CD4-positive, alpha-beta T cell (primary cell): ENCODE results near the gene ATP8A2. TPM values are rescaled to one million over a fixed set of nuclear protein-coding genes. Genes with fewer than 3 reads are reported as not detected.

ENCODE experiments used
- ATAC-seq: fragments of 200-7000 bp; cut with Tn5 transposase; one replicate; pipeline ENCODE4 v1.10.0; 2022; ENCODE audit warnings: mild to moderate bottlenecking; ENCODE audit not compliant: poor library complexity
- CTCF ChIA-PET: fragments of 350-600 bp; sonication (Branson Sonifier 250); formaldehyde crosslinking; loops from one replicate; lab custom pipeline; 2021; ENCODE audit warnings: antibody characterized with exemption, inconsistent platforms; lab: Charles Lee
- POLR2A ChIA-PET: fragments of 350-600 bp; sonication (Branson Sonifier 250); formaldehyde crosslinking; loops from one replicate; lab custom pipeline; 2021; ENCODE audit warnings: antibody characterized with exemption, inconsistent platforms; lab: Charles Lee
- DNase-seq, 14 experiments: peaks; one replicate each; pipeline ENCODE4 v3.0.0-alpha.2; 2013 to 2020; ENCODE audit warnings: mixed read lengths in 2 of 14
- H3K27ac ChIP-seq, 2 donors: one replicate each; pipeline versions ENCODE4 v1.5.1 to v1.7.0; 2013; ENCODE audit warnings: low read length in 2 of 2, low read depth in 1 of 2, mild to moderate bottlenecking in 1 of 2
- H3K27me3 ChIP-seq, 2 experiments: 1 replicate in 1 of 2; 2 replicates in 1 of 2; pipeline versions ENCODE4 v1.6.1 to v1.7.0; 2013; ENCODE audit warnings: low read length in 2 of 2, control low read depth in 1 of 2, mild to moderate bottlenecking in 1 of 2, moderate library complexity in 1 of 2; ENCODE audit not compliant: insufficient read depth in 2 of 2, control insufficient read depth in 1 of 2
- H3K36me3 ChIP-seq: one replicate; pipeline ENCODE4 v1.6.1; 2013; ENCODE audit warnings: low read length, control low read depth; ENCODE audit not compliant: insufficient read depth
- H3K4me1 ChIP-seq: one replicate; pipeline ENCODE4 v1.6.1; 2013; ENCODE audit warnings: low read length, control low read depth; ENCODE audit not compliant: insufficient read depth
- H3K4me3 ChIP-seq: one replicate; pipeline ENCODE4 v1.5.1; 2013; ENCODE audit warnings: mild to moderate bottlenecking, low read length, moderate library complexity
- H3K9me3 ChIP-seq, 2 experiments: 1 replicate in 1 of 2; 2 replicates in 1 of 2; pipeline versions ENCODE4 v1.6.1 to v1.7.0; 2013; ENCODE audit warnings: low read length in 2 of 2, mild to moderate bottlenecking in 2 of 2, control low read depth in 1 of 2, moderate library complexity in 1 of 2; ENCODE audit not compliant: control insufficient read depth in 1 of 2, insufficient read depth in 1 of 2
- H3K27ac Mint-ChIP-seq: one replicate; pipeline ENCODE4 v1.8.0; 2020; ENCODE audit warnings: mixed read lengths
- H3K27me3 Mint-ChIP-seq: one replicate; pipeline ENCODE4 v1.8.0; 2021; ENCODE audit warnings: mixed read lengths
- H3K36me3 Mint-ChIP-seq: one replicate; pipeline ENCODE4 v1.8.0; 2021; ENCODE audit warnings: low read depth, mixed read lengths
- H3K4me1 Mint-ChIP-seq: one replicate; pipeline ENCODE4 v1.8.0; 2021; ENCODE audit warnings: low read depth, mixed read lengths
- H3K4me3 Mint-ChIP-seq: one replicate; pipeline ENCODE4 v1.8.0; 2020; ENCODE audit warnings: mild to moderate bottlenecking, mixed read lengths
- H3K9me3 Mint-ChIP-seq: one replicate; pipeline ENCODE4 v1.8.0; 2020; ENCODE audit warnings: mixed read lengths
- intact Hi-C, 2 experiments: fragments of 100-400 bp; cut with DNase I in 1 of 2; cut with micrococcal nuclease in 1 of 2; formaldehyde crosslinking; loops; one replicate each; pipeline versions ENCODE4 v1.15.1 to v1.9.0; 2023 to 2025; cut with DNase I, micrococcal nuclease
- total RNA-seq, 174 experiments: library from RNA in 2 of 174; stranded (reverse) in 2 of 174; gene quantifications; one replicate each; pipeline ENCODE4 v1.2.3 and lab custom pipeline; 2021 to 2026
- TF ChIP-seq, protein P1 (sequence below): fragments of 200-600 bp; IDR thresholded peaks from one replicate; pipeline ENCODE4 v1.8.0; 2022; ENCODE audit warnings: antibody characterized with exemption, mild to moderate bottlenecking

The ATP8A2 gene
- total RNA-seq, 2 experiments from 2014 or later = 0.22 to 0.36 TPM

DNA sequence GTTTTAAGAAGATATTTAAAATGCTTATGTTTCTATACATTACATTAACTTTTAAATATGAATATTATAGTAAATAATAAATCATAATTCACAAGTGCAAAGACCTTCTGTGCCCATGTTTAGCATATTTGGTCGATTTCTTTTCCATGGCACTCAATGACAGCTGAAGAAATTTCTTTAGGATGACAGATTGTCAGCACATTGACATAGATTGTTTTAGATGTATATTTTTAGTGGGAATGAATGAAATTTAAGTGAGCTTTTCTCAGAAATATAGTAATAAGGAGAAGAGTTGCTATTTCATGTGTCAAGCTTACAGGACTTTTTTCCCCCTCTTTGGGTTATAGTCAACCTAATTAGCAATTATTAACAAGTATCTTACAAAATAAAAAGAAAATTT, 423.5 kb downstream of the ATP8A2 start:
- TF ChIP-seq, protein P1, sequence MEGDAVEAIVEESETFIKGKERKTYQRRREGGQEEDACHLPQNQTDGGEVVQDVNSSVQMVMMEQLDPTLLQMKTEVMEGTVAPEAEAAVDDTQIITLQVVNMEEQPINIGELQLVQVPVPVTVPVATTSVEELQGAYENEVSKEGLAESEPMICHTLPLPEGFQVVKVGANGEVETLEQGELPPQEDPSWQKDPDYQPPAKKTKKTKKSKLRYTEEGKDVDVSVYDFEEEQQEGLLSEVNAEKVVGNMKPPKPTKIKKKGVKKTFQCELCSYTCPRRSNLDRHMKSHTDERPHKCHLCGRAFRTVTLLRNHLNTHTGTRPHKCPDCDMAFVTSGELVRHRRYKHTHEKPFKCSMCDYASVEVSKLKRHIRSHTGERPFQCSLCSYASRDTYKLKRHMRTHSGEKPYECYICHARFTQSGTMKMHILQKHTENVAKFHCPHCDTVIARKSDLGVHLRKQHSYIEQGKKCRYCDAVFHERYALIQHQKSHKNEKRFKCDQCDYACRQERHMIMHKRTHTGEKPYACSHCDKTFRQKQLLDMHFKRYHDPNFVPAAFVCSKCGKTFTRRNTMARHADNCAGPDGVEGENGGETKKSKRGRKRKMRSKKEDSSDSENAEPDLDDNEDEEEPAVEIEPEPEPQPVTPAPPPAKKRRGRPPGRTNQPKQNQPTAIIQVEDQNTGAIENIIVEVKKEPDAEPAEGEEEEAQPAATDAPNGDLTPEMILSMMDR = no peak
- no peaks in the 10 kb centered on the region for H3K4me1 ChIP-seq
- Mint-ChIP-seq H3K27me3 (no peaks in the 10 kb centered on the region), H3K4me3 (no peak overlapping the region), H3K4me1 (no peaks in the 10 kb centered on the region), H3K27ac (no peak overlapping the region), H3K9me3 (no peaks in the 10 kb centered on the region), H3K36me3 (no peaks in the 10 kb centered on the region)
- POLR2A ChIA-PET = no interaction called here
- ATAC-seq (no peak), DNase-seq (no peak)
- CTCF ChIA-PET = no interaction called here
- no peaks in the 10 kb centered on the region for H3K27me3 ChIP-seq
- H3K27ac ChIP-seq = no peak overlapping the region
- H3K9me3 ChIP-seq = no peaks in the 10 kb centered on the region
- H3K36me3 ChIP-seq = no peaks in the 10 kb centered on the region
- no peak overlapping the region for H3K4me3 ChIP-seq
- intact Hi-C loops = no loop called here

- POLR2A ChIA-PET = no interaction called here
- no peaks in the 10 kb centered on the region for H3K27me3 ChIP-seq
- H3K4me3 ChIP-seq = no peak overlapping the region
- H3K9me3 ChIP-seq = no peaks in the 10 kb centered on the region
- TF ChIP-seq, protein P1 = no peak
- CTCF ChIA-PET = no interaction called here
- Mint-ChIP-seq H3K4me1 (no peaks in the 10 kb centered on the region), H3K9me3 (no peaks in the 10 kb centered on the region), H3K36me3 (no peaks in the 10 kb centered on the region), H3K27me3 (peaks cover 6% of the 10 kb centered on the region), H3K4me3 (no peak overlapping the region), H3K27ac (no peak overlapping the region)
- H3K27ac ChIP-seq = no peak overlapping the region
- intact Hi-C loops = no loop called here
- ATAC-seq = no peak
- DNase-seq = no peak
- H3K36me3 ChIP-seq = no peaks in the 10 kb centered on the region
- no peaks in the 10 kb centered on the region for H3K4me1 ChIP-seq
Measured at GRCh38 chr13:25796474-25796873, 424.7 kb downstream of the ATP8A2 start.

DNA sequence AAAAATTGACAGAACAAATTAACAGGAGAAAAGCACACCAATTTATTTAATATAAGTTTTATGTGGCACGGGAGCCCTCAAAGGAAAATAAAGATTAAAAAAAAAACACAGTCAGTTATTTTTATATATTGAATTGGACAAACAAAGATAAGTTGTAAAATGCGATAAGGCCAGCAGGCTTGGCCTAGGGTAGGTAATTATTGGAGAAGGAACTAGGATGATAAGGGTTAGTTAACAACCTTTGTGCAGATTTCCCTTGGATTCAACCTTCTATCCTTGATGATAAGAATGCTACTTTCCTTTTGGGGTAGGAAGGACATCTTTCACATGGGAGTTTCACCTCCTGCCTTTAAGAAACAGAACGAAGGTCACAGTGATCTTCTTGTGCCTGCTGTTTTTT, 427.2 kb downstream of the ATP8A2 start:
- H3K4me1 Mint-ChIP-seq = no peaks in the 10 kb centered on the region
- TF ChIP-seq, protein P1 = no peak
- POLR2A ChIA-PET = no interaction called here
- intact Hi-C loops = no loop called here
- no peak for ATAC-seq
- no peak for DNase-seq
- H3K4me3 ChIP-seq = no peak overlapping the region
- H3K4me3 Mint-ChIP-seq = no peak overlapping the region
- no peaks in the 10 kb centered on the region for H3K9me3 Mint-ChIP-seq
- no peaks in the 10 kb centered on the region for H3K36me3 ChIP-seq
- no peaks in the 10 kb centered on the region for H3K9me3 ChIP-seq
- no peaks in the 10 kb centered on the region for H3K36me3 Mint-ChIP-seq
- no peaks in the 10 kb centered on the region for H3K4me1 ChIP-seq
- H3K27me3 ChIP-seq = no peaks in the 10 kb centered on the region
- no peak overlapping the region for H3K27ac ChIP-seq
- H3K27me3 Mint-ChIP-seq = peaks cover 6% of the 10 kb centered on the region
- CTCF ChIA-PET = no interaction called here
- no peak overlapping the region for H3K27ac Mint-ChIP-seq
